ENCODE data around the gene HOXD3.

Gene HOXD3

DNA sequence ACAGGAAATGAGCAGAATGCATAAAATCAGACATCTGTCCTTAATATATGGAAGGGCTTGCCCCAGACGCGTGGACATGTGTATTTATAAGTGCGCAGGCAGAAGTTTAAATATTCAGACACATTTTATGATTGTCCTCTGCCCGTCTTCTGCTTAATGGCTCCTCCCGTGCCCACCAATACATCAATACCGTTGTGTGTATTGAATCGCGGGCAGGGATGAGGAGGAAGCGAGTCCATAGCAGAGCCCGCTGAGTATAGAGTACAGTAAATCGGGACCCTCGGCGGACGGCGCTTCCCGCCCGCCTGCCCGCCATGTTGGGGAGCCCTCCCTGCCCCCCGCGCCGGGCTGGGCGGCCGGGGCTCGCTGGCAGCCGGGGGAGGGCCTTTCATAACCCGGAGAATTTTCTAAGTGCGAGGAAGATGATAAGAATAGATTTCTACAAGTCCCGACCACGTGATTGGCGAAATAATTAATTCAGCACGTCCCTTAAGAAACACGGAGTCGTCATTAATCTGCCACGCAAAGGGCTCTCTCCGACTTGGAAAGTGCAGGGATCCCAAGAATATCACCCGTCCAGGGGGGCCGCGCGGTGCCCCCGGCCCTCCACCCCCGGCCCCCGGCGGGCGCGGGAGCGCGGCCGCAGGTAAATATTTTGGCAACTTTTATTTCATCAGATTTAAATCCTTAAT is at the start of gene HOXD3:
HOXD3 (plus strand) TSS at position 501 of the 692 bp plus-strand sequence. CDS start 11,808 bp downstream, outside the sequence.
- DNase-seq (ENCODE audit: low spot score), result no peak
- in situ Hi-C loops (cut with MboI; ENCODE audit: low pct_unique_long_range_greater_than_20kb, low sequenced_read_pairs, unreplicated experiment), result no loop called here
- TF ChIP-seq, protein P1, sequence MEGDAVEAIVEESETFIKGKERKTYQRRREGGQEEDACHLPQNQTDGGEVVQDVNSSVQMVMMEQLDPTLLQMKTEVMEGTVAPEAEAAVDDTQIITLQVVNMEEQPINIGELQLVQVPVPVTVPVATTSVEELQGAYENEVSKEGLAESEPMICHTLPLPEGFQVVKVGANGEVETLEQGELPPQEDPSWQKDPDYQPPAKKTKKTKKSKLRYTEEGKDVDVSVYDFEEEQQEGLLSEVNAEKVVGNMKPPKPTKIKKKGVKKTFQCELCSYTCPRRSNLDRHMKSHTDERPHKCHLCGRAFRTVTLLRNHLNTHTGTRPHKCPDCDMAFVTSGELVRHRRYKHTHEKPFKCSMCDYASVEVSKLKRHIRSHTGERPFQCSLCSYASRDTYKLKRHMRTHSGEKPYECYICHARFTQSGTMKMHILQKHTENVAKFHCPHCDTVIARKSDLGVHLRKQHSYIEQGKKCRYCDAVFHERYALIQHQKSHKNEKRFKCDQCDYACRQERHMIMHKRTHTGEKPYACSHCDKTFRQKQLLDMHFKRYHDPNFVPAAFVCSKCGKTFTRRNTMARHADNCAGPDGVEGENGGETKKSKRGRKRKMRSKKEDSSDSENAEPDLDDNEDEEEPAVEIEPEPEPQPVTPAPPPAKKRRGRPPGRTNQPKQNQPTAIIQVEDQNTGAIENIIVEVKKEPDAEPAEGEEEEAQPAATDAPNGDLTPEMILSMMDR (IDR thresholded peaks at IDR 0.05; ENCODE audit: extremely low read depth, insufficient read depth, missing control alignments), result no peak

DNA sequence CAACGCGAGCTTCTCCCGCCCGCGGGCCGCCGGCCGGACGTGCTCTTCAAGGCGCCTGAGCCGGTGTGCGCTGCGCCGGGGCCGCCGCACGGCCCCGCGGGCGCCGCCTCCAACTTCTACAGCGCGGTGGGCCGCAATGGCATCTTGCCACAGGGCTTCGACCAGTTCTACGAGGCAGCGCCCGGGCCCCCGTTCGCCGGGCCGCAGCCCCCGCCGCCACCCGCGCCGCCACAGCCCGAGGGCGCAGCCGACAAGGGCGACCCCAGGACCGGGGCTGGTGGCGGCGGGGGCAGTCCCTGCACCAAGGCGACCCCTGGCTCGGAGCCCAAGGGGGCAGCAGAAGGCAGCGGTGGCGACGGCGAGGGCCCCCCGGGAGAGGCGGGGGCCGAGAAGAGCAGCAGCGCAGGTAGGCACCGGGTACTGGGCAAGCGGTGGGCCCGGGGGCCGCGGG is 49.4 kb upstream of the HOXD3 start:
- TF ChIP-seq, protein P1 (IDR thresholded peaks at IDR 0.05; ENCODE audit: extremely low read depth, insufficient read depth, missing control alignments), result no peak
- in situ Hi-C loops (cut with MboI; ENCODE audit: low pct_unique_long_range_greater_than_20kb, low sequenced_read_pairs, unreplicated experiment), result loop anchor here (25.0 kb wide), 1 partner anchor 745 kb away; no protein-coding TSS in a partner anchor
- no peak for DNase-seq (ENCODE audit: low spot score)

- in situ Hi-C loops (cut with MboI; ENCODE audit: low pct_unique_long_range_greater_than_20kb, low sequenced_read_pairs, unreplicated experiment), result loop anchor here (25.0 kb wide), 1 partner anchor 747 kb away; no protein-coding TSS in a partner anchor
Observed at GRCh38 chr2:176109192-176109901, 47.8 kb upstream of the HOXD3 start.

GRCh38 chr2:176109946-176110345 is 47.2 kb upstream of the HOXD3 start:
- TF ChIP-seq, protein P1 (IDR thresholded peaks at IDR 0.05; ENCODE audit: extremely low read depth, insufficient read depth, missing control alignments), result no peak
- in situ Hi-C loops (cut with MboI; ENCODE audit: low pct_unique_long_range_greater_than_20kb, low sequenced_read_pairs, unreplicated experiment), result loop anchor here (25.0 kb wide), 1 partner anchor 748 kb away; no protein-coding TSS in a partner anchor
- no peak for DNase-seq (ENCODE audit: low spot score)

More at GRCh38 chr2:176109192-176109901, 47.8 kb upstream of the HOXD3 start:
- DNase-seq (ENCODE audit: low spot score), result no peak
- TF ChIP-seq, protein P1 (IDR thresholded peaks at IDR 0.05; ENCODE audit: extremely low read depth, insufficient read depth, missing control alignments), result no peak

DNA sequence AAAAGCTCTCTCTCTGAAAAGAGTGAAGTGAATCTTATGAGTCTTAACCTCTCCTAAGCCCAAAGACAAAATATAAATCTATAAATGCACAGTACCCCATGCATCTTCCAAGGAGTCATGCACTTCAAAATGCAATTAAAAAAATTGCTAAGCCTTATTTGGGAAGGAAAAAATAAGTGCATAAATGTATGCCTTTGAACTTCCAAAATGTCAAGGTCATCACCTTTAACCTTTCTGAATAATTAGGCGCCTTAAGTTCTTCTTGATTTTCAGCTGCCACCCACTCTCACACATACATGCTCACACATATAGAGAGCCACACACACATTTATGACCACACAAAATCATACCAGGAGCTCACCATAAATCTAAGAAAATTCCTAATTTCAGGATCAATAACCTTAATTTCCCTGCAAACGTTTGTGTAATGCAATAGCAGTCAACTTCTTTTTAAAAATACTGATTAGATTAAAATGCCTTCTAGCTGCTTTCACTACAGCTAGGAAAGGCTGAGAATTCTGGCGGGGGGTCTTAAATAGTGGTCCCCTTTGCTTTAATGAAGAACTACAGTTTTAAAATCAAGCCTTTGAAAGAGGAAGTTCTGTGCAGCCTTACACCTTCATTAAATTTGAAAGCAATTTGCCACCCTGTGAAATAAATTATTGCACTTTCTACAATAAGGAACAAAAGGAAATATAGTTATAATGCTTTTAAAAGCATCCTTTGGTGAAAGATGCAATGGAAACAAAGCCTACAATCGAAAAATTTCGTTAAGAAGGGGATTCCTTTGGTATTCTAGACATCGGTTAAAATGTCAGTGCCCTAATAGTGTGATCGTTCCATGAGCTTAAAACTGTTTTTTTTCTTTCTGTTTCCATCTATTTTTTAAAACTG is 46.4 kb upstream of the HOXD3 start:
- in situ Hi-C loops (cut with MboI; ENCODE audit: low pct_unique_long_range_greater_than_20kb, low sequenced_read_pairs, unreplicated experiment), result loop anchor here (25.0 kb wide), 1 partner anchor 748 kb away; no protein-coding TSS in a partner anchor
- DNase-seq (ENCODE audit: low spot score), result no peak
- TF ChIP-seq, protein P1 (IDR thresholded peaks at IDR 0.05; ENCODE audit: extremely low read depth, insufficient read depth, missing control alignments), result no peak

- DNase-seq (ENCODE audit: low spot score), result peak; percentile 74
- in situ Hi-C loops (cut with MboI; ENCODE audit: low pct_unique_long_range_greater_than_20kb, low sequenced_read_pairs, unreplicated experiment), result loop anchor here (25.0 kb wide), 1 partner anchor 749 kb away; no protein-coding TSS in a partner anchor
- TF ChIP-seq, protein P1 (IDR thresholded peaks at IDR 0.05; ENCODE audit: extremely low read depth, insufficient read depth, missing control alignments), result peak; percentile 59
Observed at GRCh38 chr2:176111309-176111663, 45.8 kb upstream of the HOXD3 start.

All from GM13977 (cell line).